Heart left ventricle (tissue), 16 donors: ENCODE measurements around the gene TUT1. TPM values are rescaled to one million over a fixed set of nuclear protein-coding genes. Genes with fewer than 3 reads are reported as not detected.
A peak's percentile ranks its signal among the peaks of the same experiment; 100 is the strongest.

ENCODE experiments used
- ATAC-seq, 4 donors: fragments of 200-7000 bp; cut with Tn5 transposase; one replicate each; pipeline ENCODE4 v1.9.1; 2020 to 2022; ENCODE audit warnings: moderate library complexity in 4 of 4, mild to moderate bottlenecking in 3 of 4, moderate number of reproducible peaks in 1 of 4
- DNase-seq, 5 donors: peaks; one replicate each; pipeline ENCODE4 v3.0.0-alpha.2; 2020
- H3K27ac ChIP-seq, 12 donors: fragments of 200-600 bp; sonication (generic) in 4 of 12; one replicate each; pipeline versions ENCODE4 v1.5.0 to v1.8.0; 2016 to 2022; ENCODE audit warnings: mild to moderate bottlenecking in 2 of 12
- H3K27me3 ChIP-seq, 9 donors: fragments of 200-600 bp; sonication (generic) in 2 of 9; one replicate each; pipeline versions ENCODE4 v1.5.1 to v1.8.0; 2016 to 2022; ENCODE audit warnings: mild to moderate bottlenecking in 3 of 9
- H3K36me3 ChIP-seq, 9 donors: fragments of 200-600 bp; sonication (generic) in 2 of 9; one replicate each; pipeline versions ENCODE4 v1.5.0 to v1.8.0; 2018 to 2022; ENCODE audit warnings: mild to moderate bottlenecking in 2 of 9
- H3K4me1 ChIP-seq, 12 donors: fragments of 200-600 bp; sonication (generic) in 4 of 12; one replicate each; pipeline versions ENCODE4 v1.5.0 to v1.8.0; 2016 to 2022; ENCODE audit warnings: mild to moderate bottlenecking in 3 of 12
- H3K4me3 ChIP-seq, 12 donors: fragments of 200-600 bp; sonication (generic) in 4 of 12; one replicate each; pipeline versions ENCODE4 v1.5.0 to v1.8.0; 2017 to 2022; ENCODE audit warnings: mild to moderate bottlenecking in 9 of 12, moderate library complexity in 4 of 12
- H3K9me3 ChIP-seq, 12 donors: fragments of 200-600 bp; sonication (generic) in 4 of 12; one replicate each; pipeline versions ENCODE4 v1.5.0 to v1.8.0; 2016 to 2022; ENCODE audit warnings: mild to moderate bottlenecking in 1 of 12
- CTCF ChIP-seq, 12 donors: fragments of 200-600 bp; sonication (generic) in 4 of 12; IDR thresholded peaks; one replicate each; pipeline versions ENCODE4 v1.5.0 to v1.8.0; 2018 to 2022; ENCODE audit warnings: antibody characterized with exemption in 12 of 12, mild to moderate bottlenecking in 5 of 12
- POLR2A ChIP-seq, 2 donors: fragments of 450-650 bp; IDR thresholded peaks; one replicate each; pipeline ENCODE4 v1.6.1; 2017; ENCODE audit warnings: antibody characterized with exemption in 2 of 2, mild to moderate bottlenecking in 2 of 2, moderate library complexity in 2 of 2
- WGBS, 4 donors: extraction: QIAGEN DNeasy Blood & Tissue Kit in 2 of 4; methylation state at CpG; one replicate each; pipeline versions ENCODE4 v1.1.5 to v1.1.7; 2013 to 2018; 5-methylcytosine and 5-hydroxymethylcytosine counted together
- intact Hi-C, 10 donors: fragments of 100-400 bp; cut with DNase I; formaldehyde crosslinking; loops; one replicate each; pipeline versions ENCODE4 v1.11.1 to v1.14.2; 2022
- polyA plus RNA-seq, 2 donors: library from polyadenylated mRNA; stranded (reverse); fragments of 200-250 nt; gene quantifications; one replicate each; pipeline ENCODE4 v1.2.3, GENCODE V29; 2013
- total RNA-seq, 9 donors: library from RNA; depleted of rRNA in 2 of 9; stranded (reverse); fragments of >200 nt in 2 of 9; fragmentation: NEBNext Ultra II Directional in 3 of 9; extraction: Animal tissue kit (Norgen Biotek cat#: 25700) in 3 of 9; gene quantifications; one replicate each; pipeline versions ENCODE4 v1.1.0 to v1.2.4, GENCODE V29; 2016 to 2023
- donor health status: ischemic (EF 13 %, LVEDD 7.1; RV severe dilation, severe dysfunction).
- donor health status: healthy with polysubstance abuse.
- donor health status: DM: no; HTN: yes; CAD: no.
- donor health status: DM: no; HTN: no; CAD: no.
- donor health status: ischemic (EF 25% LVEDD 6.9; RV normal size, moderate dysfunction).
- donor health status: ischemic (EF 25% LVEDD 5.7; RV mildly dilated, moderate dysfunction).
- donor health status: healthy.
- donor health status: DM: yes; HTN: yes; CAD: no.
- donor health status: ischemic (EF 35%, LVEDD 5.7; RV mildly dilated, moderate dysfunction).
- donor health status: nonischemic (EF 11% LVEDD 7.7; RV severe dilation, severe dysfunction).
- donor health status: DM: yes; HTN: yes; CAD: no.
- donor health status: PGD.
- donor health status: ischemic (EF 29% LVEDD 5.4; RV normal size, mild dysfunction).
- donor health status: nonischemic (EF 23%, LVEDD 6.1; RV moderate dilation, normal function).

TUT1 gene
- total and polyA plus RNA-seq, 11 donors, result 6.3 to 16.3 (median 11.3) TPM

GRCh38 chr11:62543680-62544444 is 47.5 kb downstream of the TUT1 start:
- Histone ChIP-seq H3K4me3 (peak overlapping the region; percentile 71 to 100 (median 98)), H3K9me3 (no peaks in the 10 kb centered on the region), H3K4me1 (peaks cover 36 to 84% (median 69%) of the 10 kb centered on the region in 12 donors), H3K36me3 (peaks cover 0 to 2% (median 0%) of the 10 kb centered on the region in 9 donors), H3K27me3 (no peaks in the 10 kb centered on the region), H3K27ac (peak overlapping the region; percentile 94 to 100 (median 99))
- 6 to 19% (median 12%) methylated on average over 17 to 22 of the region's 22 CpGs for WGBS, 4 donors
- TF ChIP-seq POLR2A (IDR thresholded peaks at IDR 0.05) (no peak), CTCF (IDR thresholded peaks at IDR 0.05) (no peak)
- no peak for ATAC-seq
- intact Hi-C loops, result loop anchor here (1.0 to 10.0 kb wide), 12 partner anchors 17 to 152 kb away; no protein-coding TSS in a partner anchor
- DNase-seq, result peak in 1 of 5 donors; percentile 47

GRCh38 chr11:62542750-62543567 is 48.4 kb downstream of the TUT1 start:
- Histone ChIP-seq H3K9me3 (no peaks in the 10 kb centered on the region), H3K36me3 (peaks cover 0 to 7% (median 0%) of the 10 kb centered on the region in 9 donors), H3K27ac (peak overlapping the region; percentile 94 to 100 (median 99)), H3K27me3 (no peaks in the 10 kb centered on the region), H3K4me1 (peaks cover 42 to 84% (median 69%) of the 10 kb centered on the region in 12 donors), H3K4me3 (peak overlapping the region; percentile 71 to 100 (median 98))
- TF ChIP-seq POLR2A (IDR thresholded peaks at IDR 0.05), result no peak
- peak; percentile 97 to 100 (median 99) for TF ChIP-seq CTCF (IDR thresholded peaks at IDR 0.05)
- peak; percentile 32 to 61 (median 46) for ATAC-seq
- DNase-seq, result peak; percentile 86 to 93 (median 89)
- intact Hi-C loops, result loop anchor here (1.0 to 10.0 kb wide), 13 partner anchors 18 to 151 kb away; no protein-coding TSS in a partner anchor
- 1 to 5% (median 2%) methylated on average over 15 to 30 of the region's 30 CpGs for WGBS, 4 donors

- H3K4me3 ChIP-seq, result peak overlapping the region; percentile 9 to 100 (median 96)
- H3K27ac ChIP-seq, result peak overlapping the region; percentile 94 to 100 (median 99)
- no peak for DNase-seq
- no peak for ATAC-seq
- no peaks in the 10 kb centered on the region for H3K9me3 ChIP-seq
- peaks cover 0 to 8% (median 0%) of the 10 kb centered on the region in 9 donors for H3K36me3 ChIP-seq
- WGBS, 4 donors, result 13 to 30% (median 24%) methylated on average over 6 of the region's 6 CpGs
- intact Hi-C loops, result loop anchor here (1.0 to 10.0 kb wide), 13 partner anchors 19 to 150 kb away; no protein-coding TSS in a partner anchor
- H3K27me3 ChIP-seq, result no peaks in the 10 kb centered on the region
- no peak for TF ChIP-seq CTCF (IDR thresholded peaks at IDR 0.05)
- no peak for TF ChIP-seq POLR2A (IDR thresholded peaks at IDR 0.05)
- peaks cover 38 to 84% (median 69%) of the 10 kb centered on the region in 12 donors for H3K4me1 ChIP-seq
Observed at GRCh38 chr11:62542111-62542745, 49.1 kb downstream of the TUT1 start.
